DMS153 (cell line): ENCODE results near the gene DOP1A.
A peak's percentile ranks its signal among the peaks of the same experiment; 100 is the strongest.

ENCODE experiments used
- DNase-seq: peaks from one replicate; lab custom pipeline; 2025; lab: John Stamatoyannopoulos, UW

Gene DOP1A

GRCh38 chr6:83202031-83202430 is 134.6 kb downstream of the DOP1A start:
- no peak for DNase-seq

DNA sequence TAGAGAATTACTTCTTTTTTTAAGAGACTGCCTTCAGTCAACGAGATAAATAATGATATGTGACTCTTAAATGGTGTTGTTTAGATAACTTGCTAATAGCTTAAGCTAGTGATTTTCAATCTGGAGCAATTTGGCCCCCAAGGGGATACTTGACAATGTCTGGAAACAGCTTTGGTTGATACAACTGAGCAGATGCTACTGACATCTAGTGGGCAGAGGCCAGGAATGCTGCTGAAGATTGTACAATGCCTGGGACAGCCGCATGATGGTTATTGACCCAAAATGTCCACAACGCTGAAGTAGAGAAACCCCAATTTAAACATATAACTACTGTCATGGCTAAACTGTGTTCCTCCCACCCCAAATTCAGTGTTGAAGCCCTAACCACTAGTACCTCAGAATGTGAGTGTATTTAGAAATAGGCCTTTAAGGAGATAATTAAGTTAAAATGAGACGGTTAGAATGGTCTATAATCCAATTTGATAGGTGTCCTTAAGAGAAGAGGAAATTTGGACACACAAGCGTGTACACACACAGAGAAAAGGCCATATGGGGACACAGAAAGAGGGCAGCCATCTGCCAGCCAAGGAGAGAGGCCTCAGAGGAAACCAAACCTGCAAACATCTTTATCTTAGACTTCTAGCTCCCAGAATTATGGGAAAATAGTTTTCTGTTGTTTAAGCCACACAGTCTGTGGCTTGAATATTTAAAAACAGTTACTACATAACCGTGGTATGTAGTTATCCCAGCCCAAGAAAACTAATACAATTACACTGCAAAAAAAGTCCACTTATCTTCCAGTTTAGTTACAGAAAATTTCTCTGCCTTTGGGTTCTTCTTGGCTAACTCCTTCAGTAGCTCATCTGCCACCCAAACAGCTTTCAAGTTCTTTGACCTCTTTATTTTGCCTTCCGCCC is 147.9 kb downstream of the DOP1A start:
- DNase-seq: peak; percentile 80

- DNase-seq: no peak
These were observed 149.3 kb downstream of the DOP1A start for GRCh38 chr6:83216806-83217205.
